Measurements from ENCODE around the gene TACR1. TPM values are rescaled to one million over a fixed set of nuclear protein-coding genes. Genes with fewer than 3 reads are reported as not detected.

The TACR1 gene
- total and polyA plus RNA-seq, 2 of the 4 experiments (the other 2 are of a cell fraction), result under 0.01 to 0.09 TPM

DNA sequence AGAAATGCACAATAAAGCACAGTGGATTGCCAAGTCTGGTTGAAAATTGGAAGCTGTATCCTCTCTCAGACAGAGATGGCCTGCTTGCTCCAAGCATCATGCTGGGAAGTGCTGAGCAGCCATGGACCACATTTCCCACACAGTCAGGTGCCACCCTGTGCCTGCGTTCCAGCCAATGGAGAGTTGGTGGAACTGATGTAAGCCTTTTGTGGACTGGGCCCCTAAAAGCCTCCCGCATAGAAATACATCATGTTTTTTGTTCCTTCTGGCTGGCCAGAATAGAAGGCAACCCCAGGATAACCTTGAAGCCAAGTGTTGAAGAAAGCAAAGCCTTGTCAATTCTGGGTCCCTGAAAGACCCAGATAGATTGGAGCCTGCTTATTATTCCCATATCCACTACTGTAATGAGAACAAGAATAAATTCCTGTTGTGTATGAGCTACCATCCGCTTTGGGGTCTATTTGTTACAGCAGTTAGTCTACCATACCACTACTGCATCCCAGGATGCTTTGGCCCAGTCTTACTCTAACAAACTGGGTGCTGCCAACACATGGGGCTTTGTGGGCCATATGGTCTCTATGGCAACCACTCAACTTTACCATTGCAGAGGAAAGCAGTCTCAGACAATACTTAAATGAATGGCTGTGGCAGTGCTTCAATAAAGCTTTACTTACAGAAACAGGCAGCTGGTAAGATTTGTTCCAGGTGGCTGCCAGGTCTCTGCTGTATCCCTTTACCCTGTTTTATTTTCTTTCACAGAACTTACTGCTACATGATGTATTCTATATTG, 175.5 kb downstream of the TACR1 start (continued):
- TF ChIP-seq RAD21 (IDR thresholded peaks at IDR 0.05; ENCODE audit: low read length), result no peak

DNA sequence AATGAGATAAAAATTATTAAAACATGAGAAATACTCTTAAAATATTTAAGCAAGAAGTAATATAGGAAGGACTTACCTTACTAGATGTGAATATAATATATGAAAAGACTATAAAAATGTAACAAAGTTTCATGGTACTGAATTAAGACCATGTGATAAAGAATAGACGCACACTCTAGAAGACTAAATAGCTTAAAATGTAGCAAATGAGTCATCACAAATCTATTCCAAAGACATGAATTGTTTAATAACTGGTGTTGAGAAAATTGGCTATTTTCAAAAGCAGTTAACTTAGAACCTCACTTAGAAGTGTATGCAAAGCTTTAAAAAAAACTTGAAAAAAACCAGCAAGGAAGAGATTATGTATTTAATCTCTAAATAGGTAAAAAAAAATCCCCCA, 176.8 kb downstream of the TACR1 start:
- in situ Hi-C loops (cut with MboI; ENCODE audit: low sequenced_read_pairs), result no loop called here
- POLR2A ChIA-PET (ENCODE audit: unreplicated experiment), result no interaction called here
- H3K23ac ChIP-seq (ENCODE audit: low read depth, low read length), result no peak overlapping the region

More for the DNA sequence above, 176.8 kb downstream of the TACR1 start:
- DNase-seq (peak; percentile 72), ATAC-seq (ENCODE audit: low read depth) (peak; percentile 63)
- Histone ChIP-seq H3K9ac (ENCODE audit: low read depth, low read length) (no peak overlapping the region), H4K5ac (ENCODE audit: low read depth, low read length) (no peak overlapping the region), H2BK120ac (ENCODE audit: low read depth, low read length) (no peak overlapping the region), H3K14ac (replicated peaks; ENCODE audit: low read depth, low read length) (no peak overlapping the region), H2AK5ac (ENCODE audit: low read depth, low read length) (no peak overlapping the region), H3K9me1 (ENCODE audit: insufficient read depth, low read length) (peaks cover 2% of the 10 kb centered on the region; the same call in 1 of the 2 replicates), H3K4me1 (ENCODE audit: control insufficient read depth, insufficient read depth, low read length) (peaks cover 9% of the 10 kb centered on the region), H3K27ac (ENCODE audit: insufficient read depth, low read length) (no peak overlapping the region), H4K8ac (ENCODE audit: low read depth in 2 of 2, low read length in 2 of 2) (no peak overlapping the region), H3K56ac (ENCODE audit: extremely low read depth, insufficient read depth, low read length) (no peak overlapping the region), H3K4me3 (ENCODE audit: insufficient read depth, low read depth, low read length) (no peak overlapping the region), H4K91ac (ENCODE audit: insufficient read depth, low read depth, low read length) (no peak overlapping the region), H3K36me3 (ENCODE audit: control insufficient read depth, insufficient read depth, low read length) (no peaks in the 10 kb centered on the region), H3K4me2 (ENCODE audit: low read depth, low read length) (no peak overlapping the region), H3K4ac (ENCODE audit: low read depth, low read length) (no peak overlapping the region), H2BK5ac (ENCODE audit: low read depth, low read length, poor library complexity, severe bottlenecking) (peak overlapping the region; percentile 97), H3K9me3 (ENCODE audit: control insufficient read depth, insufficient read depth, low read length) (no peaks in the 10 kb centered on the region), H2BK20ac (ENCODE audit: low read depth, low read length) (no peak overlapping the region), H2BK15ac (ENCODE audit: low read depth, low read length) (no peak overlapping the region), H3K27me3 (ENCODE audit: control insufficient read depth, insufficient read depth, low read length) (no peaks in the 10 kb centered on the region), H3K18ac (ENCODE audit: low read depth, low read length) (no peak overlapping the region; the same call in 1 of the 2 replicates), H2AK9ac (replicated peaks; ENCODE audit: low read depth, low read length, poor library complexity) (no peak overlapping the region), H4K20me1 (ENCODE audit: insufficient read depth, low read length) (no peaks in the 10 kb centered on the region), H3K79me1 (ENCODE audit: low read depth in 1 of 2, low read length in 2 of 2) (no peaks in the 10 kb centered on the region), H2AFZ (replicated peaks; ENCODE audit: low read length, poor library complexity) (no peak overlapping the region)
- CTCF ChIA-PET, result interaction anchor here (0.6 to 0.7 kb wide), 2 partner anchors 213 to 356 kb away, joined by 3 to 5 read pairs; no protein-coding TSS in a partner anchor
- BruUV-seq (replicated peaks), result no TSS peak
- TF ChIP-seq FOS (IDR thresholded peaks at IDR 0.05; ENCODE audit: low read depth, low read length), result peak; percentile 63; the same call in 1 of the 2 replicates
- no peak for TF ChIP-seq NFE2L2 (IDR thresholded peaks at IDR 0.05; ENCODE audit: low read depth, low read length)
- dilution Hi-C loops (cut with HindIII; ENCODE audit: low sequenced_read_pairs, unreplicated experiment), result no loop called here
- no CpG with 5 or more reads among the region's 1 CpG for WGBS, 2 experiments (ENCODE audit: extremely low coverage in 2 of 2, insufficient read length in 1 of 2)
- intact Hi-C loops (cut with micrococcal nuclease), result no loop called here
